Measurements from ENCODE around the gene MT1B. TPM values are rescaled to one million over a fixed set of nuclear protein-coding genes. Genes with fewer than 3 reads are reported as not detected.

Gene MT1B
- total RNA-seq, 1 experiment from 2014 or later = not detected

DNA sequence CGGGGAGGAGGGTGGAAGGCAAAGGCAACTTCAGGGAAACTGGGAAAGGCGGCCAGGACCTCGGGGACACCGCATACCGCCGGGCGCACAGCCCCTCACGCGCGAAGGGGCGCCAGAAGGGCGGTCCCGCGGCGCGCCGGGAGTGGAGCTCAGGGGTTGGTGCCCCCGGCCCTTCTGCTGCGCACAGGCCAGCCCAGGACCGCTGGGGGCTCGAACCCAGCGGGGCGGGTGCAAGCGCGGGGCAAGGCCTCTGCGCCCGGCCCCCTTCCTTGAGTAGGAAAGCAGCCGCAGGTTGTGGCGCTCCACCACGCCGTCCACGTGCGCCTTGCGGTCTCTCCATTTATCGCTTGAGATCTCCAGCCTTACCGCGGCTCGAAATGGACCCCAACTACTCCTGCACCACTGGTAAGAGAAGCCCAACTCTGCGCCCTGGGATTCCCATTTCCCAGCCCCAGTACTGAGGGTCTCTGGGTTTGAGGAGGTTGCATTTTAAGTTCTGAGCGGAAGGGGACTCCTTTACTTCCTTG lies 16.2 kb upstream of the MT1B start:
- H3K9me3 ChIP-seq (ENCODE audit: control insufficient read depth in 1 of 2, insufficient read depth in 1 of 2, low read depth in 1 of 2, low read length in 2 of 2) = no peaks in the 10 kb centered on the region
- H3K9ac ChIP-seq (ENCODE audit: low read length) = no peak overlapping the region
- RAD21 ChIA-PET (ENCODE audit: low non-redundant PET in 1 of 2, low total read pairs in 2 of 2, uncharacterized antibody in 2 of 2, unreplicated experiment in 2 of 2) = no interaction called here
- TF ChIP-seq SRF (IDR thresholded peaks at IDR 0.05; ENCODE audit: low read depth) = no peak
- no peak for TF ChIP-seq REST (IDR thresholded peaks at IDR 0.05; ENCODE audit: low read depth)
- TF ChIP-seq POLR2A (IDR thresholded peaks at IDR 0.05; ENCODE audit: borderline replicate concordance, extremely low read depth, insufficient read depth, insufficient read length) = no peak
- TF ChIP-seq YY1 (IDR thresholded peaks at IDR 0.05; ENCODE audit: extremely low read depth, insufficient replicate concordance, low read depth, low read length) = no peak
- TF ChIP-seq, protein P1, sequence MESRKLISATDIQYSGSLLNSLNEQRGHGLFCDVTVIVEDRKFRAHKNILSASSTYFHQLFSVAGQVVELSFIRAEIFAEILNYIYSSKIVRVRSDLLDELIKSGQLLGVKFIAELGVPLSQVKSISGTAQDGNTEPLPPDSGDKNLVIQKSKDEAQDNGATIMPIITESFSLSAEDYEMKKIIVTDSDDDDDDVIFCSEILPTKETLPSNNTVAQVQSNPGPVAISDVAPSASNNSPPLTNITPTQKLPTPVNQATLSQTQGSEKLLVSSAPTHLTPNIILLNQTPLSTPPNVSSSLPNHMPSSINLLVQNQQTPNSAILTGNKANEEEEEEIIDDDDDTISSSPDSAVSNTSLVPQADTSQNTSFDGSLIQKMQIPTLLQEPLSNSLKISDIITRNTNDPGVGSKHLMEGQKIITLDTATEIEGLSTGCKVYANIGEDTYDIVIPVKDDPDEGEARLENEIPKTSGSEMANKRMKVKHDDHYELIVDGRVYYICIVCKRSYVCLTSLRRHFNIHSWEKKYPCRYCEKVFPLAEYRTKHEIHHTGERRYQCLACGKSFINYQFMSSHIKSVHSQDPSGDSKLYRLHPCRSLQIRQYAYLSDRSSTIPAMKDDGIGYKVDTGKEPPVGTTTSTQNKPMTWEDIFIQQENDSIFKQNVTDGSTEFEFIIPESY (IDR thresholded peaks at IDR 0.05; ENCODE audit: extremely low read depth, insufficient replicate concordance, low read length) = no peak
- no peak for TF ChIP-seq CTCF (IDR thresholded peaks at IDR 0.05 in 2 of 3, conservative IDR thresholded peaks at IDR 0.05 in 1 of 3; ENCODE audit: borderline replicate concordance in 1 of 3, insufficient read depth in 1 of 3, low read depth in 2 of 3, low read length in 2 of 3)
- no peak for TF ChIP-seq ZNF274 (IDR thresholded peaks at IDR 0.05; ENCODE audit: low read depth, low read length)
- no peak for TF ChIP-seq CEBPB (IDR thresholded peaks at IDR 0.05; ENCODE audit: low read depth)
- no peak for TF ChIP-seq ZFX (IDR thresholded peaks at IDR 0.05)
- TF ChIP-seq ELF1 (IDR thresholded peaks at IDR 0.05; ENCODE audit: borderline replicate concordance, low read depth) = no peak
- no peak for TF ChIP-seq EZH2phosphoT487 (IDR thresholded peaks at IDR 0.05; ENCODE audit: borderline replicate concordance)
- no peak for TF ChIP-seq FOSL1 (IDR thresholded peaks at IDR 0.05; ENCODE audit: low read depth)
- TF ChIP-seq RAD21 (IDR thresholded peaks at IDR 0.05; ENCODE audit: low read depth) = no peak
- TF ChIP-seq, protein P2, sequence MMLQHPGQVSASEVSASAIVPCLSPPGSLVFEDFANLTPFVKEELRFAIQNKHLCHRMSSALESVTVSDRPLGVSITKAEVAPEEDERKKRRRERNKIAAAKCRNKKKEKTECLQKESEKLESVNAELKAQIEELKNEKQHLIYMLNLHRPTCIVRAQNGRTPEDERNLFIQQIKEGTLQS (IDR thresholded peaks at IDR 0.05) = no peak
- no peak for TF ChIP-seq JUND (IDR thresholded peaks at IDR 0.05)
- TF ChIP-seq POLR2AphosphoS5 (IDR thresholded peaks at IDR 0.05; ENCODE audit: low read depth, low read length) = no peak
- no peak for TF ChIP-seq TCF7L2 (IDR thresholded peaks at IDR 0.05; ENCODE audit: borderline replicate concordance, extremely low read depth, insufficient read depth, insufficient read length)
- no peak for TF ChIP-seq SIN3A (IDR thresholded peaks at IDR 0.05; ENCODE audit: low read depth)
- no peak overlapping the region for H3K27ac ChIP-seq (ENCODE audit: low read depth, low read length)
- no peaks in the 10 kb centered on the region for H3K36me3 ChIP-seq (ENCODE audit: control insufficient read depth in 1 of 2, insufficient read depth in 2 of 2, low read length in 2 of 2)
- no peaks in the 10 kb centered on the region for H3K79me2 ChIP-seq (ENCODE audit: insufficient read depth, low read length)
- H3K9me2 ChIP-seq (ENCODE audit: insufficient read depth) = no peaks in the 10 kb centered on the region
- H4K20me1 ChIP-seq (ENCODE audit: insufficient read depth) = no peaks in the 10 kb centered on the region
- H3K27me3 ChIP-seq (ENCODE audit: insufficient read depth, low read length) = no peaks in the 10 kb centered on the region
- BruUV-seq (replicated peaks) = no TSS peak
- no peak overlapping the region for H3K4me3 ChIP-seq (replicated peaks in 1 of 2; ENCODE audit: low read depth in 1 of 2, low read length in 2 of 2)
- no peak overlapping the region for H3K4me2 ChIP-seq (ENCODE audit: low read length)
- DNase-seq (ENCODE audit: low read depth, low spot score) = no peak
- POLR2A ChIA-PET = no interaction called here
- H3K4me1 ChIP-seq (ENCODE audit: control insufficient read depth in 1 of 2, insufficient read depth in 2 of 2, low read length in 2 of 2) = peaks cover 0 to 12% of the 10 kb centered on the region in 2 experiments; a peak in 2 of 4 replicates
- H2AFZ ChIP-seq (ENCODE audit: low read depth, low read length, poor library complexity, severe bottlenecking) = no peak overlapping the region
- CTCF ChIA-PET = no interaction called here
- intact Hi-C loops (cut with micrococcal nuclease) = no loop called here
- no peak for ATAC-seq
